ENCODE measurements around the gene SCNN1A.

Gene SCNN1A

DNA sequence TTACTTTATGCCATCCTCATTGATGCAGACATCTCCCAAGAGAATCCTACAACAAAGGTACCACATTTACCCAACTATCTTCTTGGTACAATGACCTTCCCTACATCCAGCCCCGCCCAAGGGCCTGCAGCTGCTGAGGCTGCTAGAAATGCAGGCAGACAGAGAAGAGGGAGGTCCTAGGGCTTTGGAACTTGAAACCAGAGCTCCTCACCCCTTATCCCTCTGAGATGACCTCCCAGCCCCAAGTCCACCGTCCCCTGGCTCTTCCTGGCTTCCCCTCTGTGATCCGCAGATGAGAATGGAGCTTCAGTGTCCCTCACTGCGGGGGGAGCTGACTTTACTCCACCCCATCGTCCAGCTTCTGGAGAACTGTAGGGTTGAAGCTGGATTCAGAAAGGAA is 31.8 kb downstream of the SCNN1A start:
- no peaks in the 10 kb centered on the region for H3K9me3 ChIP-seq (ENCODE audit: control insufficient read depth, low read length)
- TF ChIP-seq, protein P1, sequence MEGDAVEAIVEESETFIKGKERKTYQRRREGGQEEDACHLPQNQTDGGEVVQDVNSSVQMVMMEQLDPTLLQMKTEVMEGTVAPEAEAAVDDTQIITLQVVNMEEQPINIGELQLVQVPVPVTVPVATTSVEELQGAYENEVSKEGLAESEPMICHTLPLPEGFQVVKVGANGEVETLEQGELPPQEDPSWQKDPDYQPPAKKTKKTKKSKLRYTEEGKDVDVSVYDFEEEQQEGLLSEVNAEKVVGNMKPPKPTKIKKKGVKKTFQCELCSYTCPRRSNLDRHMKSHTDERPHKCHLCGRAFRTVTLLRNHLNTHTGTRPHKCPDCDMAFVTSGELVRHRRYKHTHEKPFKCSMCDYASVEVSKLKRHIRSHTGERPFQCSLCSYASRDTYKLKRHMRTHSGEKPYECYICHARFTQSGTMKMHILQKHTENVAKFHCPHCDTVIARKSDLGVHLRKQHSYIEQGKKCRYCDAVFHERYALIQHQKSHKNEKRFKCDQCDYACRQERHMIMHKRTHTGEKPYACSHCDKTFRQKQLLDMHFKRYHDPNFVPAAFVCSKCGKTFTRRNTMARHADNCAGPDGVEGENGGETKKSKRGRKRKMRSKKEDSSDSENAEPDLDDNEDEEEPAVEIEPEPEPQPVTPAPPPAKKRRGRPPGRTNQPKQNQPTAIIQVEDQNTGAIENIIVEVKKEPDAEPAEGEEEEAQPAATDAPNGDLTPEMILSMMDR (IDR thresholded peaks at IDR 0.05), result no peak
- peaks cover 31% of the 10 kb centered on the region for H3K4me1 ChIP-seq
- peak overlapping the region; percentile 82 for H2AFZ ChIP-seq
- H3K9ac ChIP-seq, result no peak overlapping the region
- no peaks in the 10 kb centered on the region for H3K27me3 ChIP-seq (ENCODE audit: control insufficient read depth, insufficient read depth, low read length)
- no peaks in the 10 kb centered on the region for H3K36me3 ChIP-seq (ENCODE audit: control insufficient read depth, insufficient read depth, low read length)
- H3K79me2 ChIP-seq, result peaks cover 45% of the 10 kb centered on the region
- no peak overlapping the region for H3K4me3 ChIP-seq (ENCODE audit: low read depth, low read length)
- peak overlapping the region; percentile 34 for H3K4me2 ChIP-seq (ENCODE audit: low read length)
- H3K27ac ChIP-seq, result peak overlapping the region; percentile 100

DNA sequence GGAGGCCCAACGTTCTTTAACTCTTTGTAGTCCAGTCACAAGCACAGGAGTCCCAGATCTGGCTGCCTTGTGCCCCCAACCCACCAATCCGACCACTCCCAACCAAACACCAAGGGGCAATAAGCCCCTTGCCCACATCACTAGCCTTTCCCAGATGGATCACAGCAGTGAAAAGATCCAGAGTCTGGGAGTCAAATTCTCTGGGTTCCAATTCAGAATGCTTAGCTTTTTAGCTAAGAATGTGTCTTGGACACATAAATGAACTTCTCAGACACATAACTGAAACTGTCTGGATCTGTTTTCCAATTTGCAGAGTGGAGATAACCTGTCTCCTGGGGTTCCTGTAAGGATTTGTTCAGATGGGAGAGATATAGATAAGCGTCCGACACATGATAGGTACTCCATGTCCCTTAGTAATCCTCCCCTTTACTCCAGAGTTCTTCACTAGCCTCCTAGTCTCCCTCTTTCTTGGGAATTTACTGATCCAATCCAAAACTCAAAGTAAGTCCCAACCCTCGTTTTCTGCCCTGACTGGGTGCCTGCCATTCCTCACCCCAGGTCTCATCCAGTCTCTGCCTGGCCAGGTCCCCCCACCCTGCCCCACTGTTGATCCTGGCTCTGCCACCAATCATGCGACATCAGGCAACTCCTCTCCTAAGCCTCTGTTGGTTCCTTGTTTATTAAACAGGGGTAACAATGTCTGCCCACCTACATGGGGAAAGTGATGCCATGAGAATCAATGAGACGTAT is 33.0 kb downstream of the SCNN1A start:
- Histone ChIP-seq H3K4me1 (peaks cover 43% of the 10 kb centered on the region), H3K9ac (peak overlapping the region; percentile 54), H3K27ac (peak overlapping the region; percentile 100), H3K36me3 (ENCODE audit: control insufficient read depth, insufficient read depth, low read length) (no peaks in the 10 kb centered on the region), H3K4me3 (ENCODE audit: low read depth, low read length) (peak overlapping the region; percentile 89), H2AFZ (peak overlapping the region; percentile 92), H3K79me2 (peaks cover 49% of the 10 kb centered on the region), H3K9me3 (ENCODE audit: control insufficient read depth, low read length) (no peaks in the 10 kb centered on the region), H3K4me2 (ENCODE audit: low read length) (peak overlapping the region; percentile 99), H3K27me3 (ENCODE audit: control insufficient read depth, insufficient read depth, low read length) (no peaks in the 10 kb centered on the region)
- TF ChIP-seq, protein P1 (IDR thresholded peaks at IDR 0.05), result no peak

DNA sequence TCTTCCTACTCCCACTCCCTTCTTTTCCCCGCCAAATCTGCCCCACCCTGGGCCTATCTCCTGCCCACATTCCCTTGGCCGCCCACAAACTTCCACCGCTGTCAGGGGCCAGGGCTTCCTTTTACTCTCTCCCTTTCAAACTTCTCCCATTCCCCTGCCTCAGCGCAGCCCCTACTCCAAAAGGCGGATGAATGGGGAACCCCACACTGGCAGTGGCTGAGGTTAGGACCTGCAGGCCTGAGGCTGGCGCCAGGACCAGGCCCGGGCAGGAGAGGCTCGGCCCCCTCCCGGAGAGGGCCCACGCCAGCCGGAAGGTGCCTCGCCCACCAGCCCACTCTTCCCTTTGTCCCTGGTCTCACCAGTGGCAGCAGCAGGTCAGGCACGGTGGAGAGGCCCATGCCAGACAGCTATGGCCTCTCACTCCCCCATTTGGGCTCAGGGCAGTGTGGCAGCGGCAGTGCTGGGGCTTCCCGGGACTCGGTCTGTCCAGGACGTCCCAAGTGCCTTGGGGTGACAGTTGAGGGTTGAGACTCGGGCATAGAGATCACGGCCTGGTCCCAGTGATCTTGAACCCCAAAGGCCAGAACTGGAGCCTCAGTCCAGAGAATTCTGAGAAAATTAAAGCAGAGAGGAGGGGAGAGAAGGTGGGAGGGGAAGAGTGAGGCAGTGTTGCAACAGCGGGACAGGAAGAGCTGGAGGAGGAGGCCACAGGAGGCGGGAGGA is 33.8 kb downstream of the SCNN1A start, which contains the start of gene TNFRSF1A:
Gene TNFRSF1A, minus strand, starts transcription at position 660 of the 723 bp plus-strand sequence. Its CDS starts 262 bp downstream, at position 398.
- Histone ChIP-seq H3K4me3 (ENCODE audit: low read depth, low read length) (peak within 1 kb of the TSS; percentile 89), H3K27me3 (ENCODE audit: control insufficient read depth, insufficient read depth, low read length) (no peaks in the 10 kb centered on the region), H3K9me3 (ENCODE audit: control insufficient read depth, low read length) (no peaks in the 10 kb centered on the region), H3K9ac (peak within 1 kb of the TSS; percentile 100), H3K4me2 (ENCODE audit: low read length) (peak within 1 kb of the TSS; percentile 99), H3K79me2 (peaks cover 53% of the 10 kb centered on the region), H3K4me1 (peaks cover 50% of the 10 kb centered on the region), H3K27ac (peak within 1 kb of the TSS; percentile 100), H2AFZ (peak within 1 kb of the TSS; percentile 92), H3K36me3 (ENCODE audit: control insufficient read depth, insufficient read depth, low read length) (no peaks in the 10 kb centered on the region)
- TF ChIP-seq, protein P1 (IDR thresholded peaks at IDR 0.05), result no peak

DNA sequence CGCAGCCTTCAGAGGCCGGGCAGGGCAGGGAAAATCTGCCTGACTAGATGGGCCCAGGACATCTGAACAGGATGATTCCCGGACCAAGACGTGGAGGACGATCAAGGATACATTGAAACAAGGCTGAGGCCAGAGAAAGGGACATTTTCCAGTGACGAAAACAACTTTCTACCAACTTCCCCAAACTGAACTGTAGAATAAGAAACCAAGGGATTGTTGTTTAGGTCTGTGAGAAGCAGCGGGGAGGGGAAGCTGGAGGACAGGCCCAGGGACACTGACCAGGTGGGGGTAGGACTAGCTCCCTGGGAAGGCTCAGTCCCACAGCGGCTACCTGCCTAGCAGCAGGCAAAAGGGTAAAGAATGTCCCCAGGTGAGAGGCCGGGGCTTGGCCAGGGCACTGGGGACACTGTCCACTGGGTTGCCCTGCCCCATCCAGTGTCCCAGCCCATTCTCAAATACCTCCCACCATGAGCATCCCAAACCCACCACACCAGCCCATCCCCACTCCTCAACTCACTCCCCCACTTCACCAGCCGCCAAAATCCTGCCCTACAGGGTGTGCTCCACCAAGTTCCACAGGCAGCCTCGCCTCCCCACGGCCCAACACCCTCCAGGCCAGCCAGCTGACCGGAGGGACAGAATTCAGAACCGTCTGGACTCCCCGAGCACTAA is 34.5 kb downstream of the SCNN1A start:
- H3K27me3 ChIP-seq (ENCODE audit: control insufficient read depth, insufficient read depth, low read length), result no peaks in the 10 kb centered on the region
- peak overlapping the region; percentile 92 for H2AFZ ChIP-seq
- peaks cover 54% of the 10 kb centered on the region for H3K4me1 ChIP-seq
- H3K27ac ChIP-seq, result peak overlapping the region; percentile 100
- peaks cover 54% of the 10 kb centered on the region for H3K79me2 ChIP-seq
- peak overlapping the region; percentile 89 for H3K4me3 ChIP-seq (ENCODE audit: low read depth, low read length)
- no peaks in the 10 kb centered on the region for H3K9me3 ChIP-seq (ENCODE audit: control insufficient read depth, low read length)
- no peaks in the 10 kb centered on the region for H3K36me3 ChIP-seq (ENCODE audit: control insufficient read depth, insufficient read depth, low read length)
- H3K9ac ChIP-seq, result peak overlapping the region; percentile 100
- H3K4me2 ChIP-seq (ENCODE audit: low read length), result peak overlapping the region; percentile 99
- TF ChIP-seq, protein P1 (IDR thresholded peaks at IDR 0.05), result no peak

All from parathyroid adenoma (tissue), 2 donors.